Measurements from ENCODE around the gene HTR4. TPM values are rescaled to one million over a fixed set of nuclear protein-coding genes. Genes with fewer than 3 reads are reported as not detected.

Gene HTR4
- total RNA-seq, 2 experiments from 2014 or later, result not detected

GRCh38 chr5:148595697-148596096, 58.6 kb downstream of the HTR4 start:
- TF ChIP-seq CTCF (conservative IDR thresholded peaks at IDR 0.05; ENCODE audit: low read length), result no peak
- no peak for TF ChIP-seq EZH2phosphoT487 (IDR thresholded peaks at IDR 0.05; ENCODE audit: borderline replicate concordance, low read depth, low read length)
- no peaks in the 10 kb centered on the region for H3K9me3 ChIP-seq (ENCODE audit: low read length)
- H3K27ac ChIP-seq (ENCODE audit: low read depth, low read length, poor library complexity, severe bottlenecking), result no peak overlapping the region
- intact Hi-C loops (cut with micrococcal nuclease; ENCODE audit: unreplicated experiment), result no loop called here
- H3K79me2 ChIP-seq (ENCODE audit: insufficient read depth, low read depth, low read length), result no peaks in the 10 kb centered on the region
- DNase-seq (ENCODE audit: low spot score), result no peak
- H3K36me3 ChIP-seq (ENCODE audit: insufficient read depth, low read length), result no peaks in the 10 kb centered on the region
- no TSS peak for BruUV-seq (replicated peaks)
- H3K9me2 ChIP-seq (ENCODE audit: insufficient read depth, low read length), result no peaks in the 10 kb centered on the region
- H4K20me1 ChIP-seq (ENCODE audit: insufficient read depth, low read length), result no peaks in the 10 kb centered on the region
- H2AFZ ChIP-seq (ENCODE audit: low read length), result no peak overlapping the region
- no peaks in the 10 kb centered on the region for H3K4me1 ChIP-seq (ENCODE audit: insufficient read depth, low read length, poor library complexity, severe bottlenecking)
- H3K4me2 ChIP-seq (ENCODE audit: low read length), result no peak overlapping the region
- no peak overlapping the region for H3K4me3 ChIP-seq (ENCODE audit: low read depth, low read length, poor library complexity, severe bottlenecking)
- ChIA-PET POLR2A (no interaction called here), CTCF (ENCODE audit: unreplicated experiment) (no interaction called here)

- Histone ChIP-seq H3K4me1 (ENCODE audit: insufficient read depth, low read length, poor library complexity, severe bottlenecking) (no peaks in the 10 kb centered on the region), H3K79me2 (ENCODE audit: insufficient read depth, low read depth, low read length) (no peaks in the 10 kb centered on the region), H4K20me1 (ENCODE audit: insufficient read depth, low read length) (no peaks in the 10 kb centered on the region), H3K9me2 (ENCODE audit: insufficient read depth, low read length) (no peaks in the 10 kb centered on the region), H3K4me3 (ENCODE audit: low read depth, low read length, poor library complexity, severe bottlenecking) (no peak overlapping the region), H3K9me3 (ENCODE audit: low read length) (no peaks in the 10 kb centered on the region), H2AFZ (ENCODE audit: low read length) (no peak overlapping the region), H3K36me3 (ENCODE audit: insufficient read depth, low read length) (no peaks in the 10 kb centered on the region), H3K4me2 (ENCODE audit: low read length) (no peak overlapping the region), H3K27ac (ENCODE audit: low read depth, low read length, poor library complexity, severe bottlenecking) (no peak overlapping the region)
- CTCF ChIA-PET (ENCODE audit: unreplicated experiment), result no interaction called here
- DNase-seq (ENCODE audit: low spot score), result no peak
- intact Hi-C loops (cut with micrococcal nuclease; ENCODE audit: unreplicated experiment), result no loop called here
- POLR2A ChIA-PET, result no interaction called here
- BruUV-seq (replicated peaks), result no TSS peak
- TF ChIP-seq CTCF (conservative IDR thresholded peaks at IDR 0.05; ENCODE audit: low read length) (no peak), EZH2phosphoT487 (IDR thresholded peaks at IDR 0.05; ENCODE audit: borderline replicate concordance, low read depth, low read length) (no peak)
Observed at GRCh38 chr5:148586796-148587195, 67.5 kb downstream of the HTR4 start.

GRCh38 chr5:148585988-148586387, 68.3 kb downstream of the HTR4 start:
- no peaks in the 10 kb centered on the region for H3K79me2 ChIP-seq (ENCODE audit: insufficient read depth, low read depth, low read length)
- H3K4me2 ChIP-seq (ENCODE audit: low read length), result no peak overlapping the region
- ChIA-PET CTCF (ENCODE audit: unreplicated experiment) (no interaction called here), POLR2A (no interaction called here)
- intact Hi-C loops (cut with micrococcal nuclease; ENCODE audit: unreplicated experiment), result no loop called here
- H3K9me2 ChIP-seq (ENCODE audit: insufficient read depth, low read length), result no peaks in the 10 kb centered on the region
- H3K4me3 ChIP-seq (ENCODE audit: low read depth, low read length, poor library complexity, severe bottlenecking), result no peak overlapping the region
- no peaks in the 10 kb centered on the region for H4K20me1 ChIP-seq (ENCODE audit: insufficient read depth, low read length)
- BruUV-seq (replicated peaks), result no TSS peak
- H2AFZ ChIP-seq (ENCODE audit: low read length), result no peak overlapping the region
- no peaks in the 10 kb centered on the region for H3K36me3 ChIP-seq (ENCODE audit: insufficient read depth, low read length)
- TF ChIP-seq CTCF (conservative IDR thresholded peaks at IDR 0.05; ENCODE audit: low read length) (0 out of 2 replicates have a peak, but pooled peaks have one; percentile 17), EZH2phosphoT487 (IDR thresholded peaks at IDR 0.05; ENCODE audit: borderline replicate concordance, low read depth, low read length) (no peak)
- H3K9me3 ChIP-seq (ENCODE audit: low read length), result no peaks in the 10 kb centered on the region
- no peak for DNase-seq (ENCODE audit: low spot score)
- H3K4me1 ChIP-seq (ENCODE audit: insufficient read depth, low read length, poor library complexity, severe bottlenecking), result no peaks in the 10 kb centered on the region
- no peak overlapping the region for H3K27ac ChIP-seq (ENCODE audit: low read depth, low read length, poor library complexity, severe bottlenecking)
